SH-SY5Y (cell line): ENCODE measurements around the gene FOXP1.

Experiments
- GATA2 ChIP-seq: IDR thresholded peaks from 2 replicates; pipeline ENCODE4 v1.6.1; 2011; ENCODE audit warnings: mild to moderate bottlenecking, low read depth, low read length
- GATA3 ChIP-seq: IDR thresholded peaks from 2 replicates; pipeline ENCODE4 v1.6.1; 2011; ENCODE audit warnings: low read depth, mild to moderate bottlenecking, low read length, moderate library complexity

GRCh38 chr3:71197841-71198565 is 385.5 kb downstream of the FOXP1 start:
- no peak for TF ChIP-seq GATA2
- TF ChIP-seq GATA3 = no peak
